C4-2B (cell line): ENCODE results near the gene FAM163B.

ENCODE experiments used
- H3K27ac ChIP-seq: fragments of 450-650 bp; 2 replicates; pipeline ENCODE4 v1.5.1; 2017
- CTCF ChIP-seq: fragments of 450-650 bp; conservative IDR thresholded peaks from 2 replicates; pipeline ENCODE4 v1.5.1; 2017; ENCODE audit warnings: mild to moderate bottlenecking
- ZFX ChIP-seq: fragments of 450-650 bp; IDR thresholded peaks from 2 replicates; pipeline ENCODE4 v1.6.1; 2017

The FAM163B gene

DNA sequence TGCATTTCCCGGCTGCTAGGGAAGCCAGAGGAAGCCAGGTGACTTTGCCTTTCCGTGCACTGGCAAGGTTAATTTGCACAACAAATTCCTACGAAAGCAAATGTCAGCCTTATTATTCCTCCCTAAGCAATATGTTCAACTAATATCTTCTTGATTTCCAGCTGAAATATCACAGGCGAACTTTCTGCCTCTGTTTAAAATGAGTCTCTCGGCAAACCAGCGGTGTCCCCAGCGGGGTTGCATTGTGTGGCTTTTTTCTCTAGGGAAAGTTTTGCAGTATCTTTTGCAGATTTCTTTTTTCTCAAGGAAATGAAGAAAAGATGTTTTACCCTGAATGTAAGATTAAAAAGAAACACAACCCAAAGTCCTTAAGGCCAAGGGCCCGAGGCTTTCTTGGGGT is 28.9 kb upstream of the FAM163B start:
- no peak overlapping the region for H3K27ac ChIP-seq
- no peak for TF ChIP-seq CTCF
- TF ChIP-seq ZFX: no peak

DNA sequence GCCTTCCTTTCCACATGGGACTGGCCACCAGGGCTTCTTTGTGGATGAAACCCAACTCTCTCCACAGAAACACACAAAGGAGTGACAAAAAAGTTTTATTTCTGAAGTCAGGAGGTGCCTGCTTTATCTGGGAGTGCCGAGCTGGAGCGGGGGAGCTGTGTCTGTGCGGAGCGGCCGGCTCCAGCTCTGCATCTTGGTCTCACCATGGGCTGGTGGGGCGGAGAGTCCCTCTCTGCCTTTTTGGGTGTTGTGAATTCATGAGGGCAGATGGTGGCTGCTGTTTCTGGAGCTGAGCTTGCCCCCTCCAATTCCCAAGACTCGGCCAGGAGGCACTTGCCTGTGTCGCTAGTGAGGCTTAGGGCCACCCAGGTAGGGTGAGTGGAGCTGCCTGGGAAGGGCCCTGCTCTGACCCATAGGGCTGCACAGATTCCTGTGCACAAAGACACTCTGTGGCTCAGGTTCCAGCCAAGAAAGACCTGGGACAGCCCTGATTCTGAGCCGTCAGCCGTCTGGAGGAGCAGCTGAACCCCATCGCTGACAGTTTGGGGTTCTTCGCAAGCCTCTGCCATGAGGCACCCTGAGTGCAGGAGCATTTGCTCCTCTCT is 28.4 kb upstream of the FAM163B start:
- TF ChIP-seq ZFX (no peak), CTCF (no peak)
- no peak overlapping the region for H3K27ac ChIP-seq

- TF ChIP-seq ZFX (no peak), CTCF (no peak)
- H3K27ac ChIP-seq: no peak overlapping the region
These were observed 27.7 kb upstream of the FAM163B start for GRCh38 chr9:133636902-133637301.

DNA sequence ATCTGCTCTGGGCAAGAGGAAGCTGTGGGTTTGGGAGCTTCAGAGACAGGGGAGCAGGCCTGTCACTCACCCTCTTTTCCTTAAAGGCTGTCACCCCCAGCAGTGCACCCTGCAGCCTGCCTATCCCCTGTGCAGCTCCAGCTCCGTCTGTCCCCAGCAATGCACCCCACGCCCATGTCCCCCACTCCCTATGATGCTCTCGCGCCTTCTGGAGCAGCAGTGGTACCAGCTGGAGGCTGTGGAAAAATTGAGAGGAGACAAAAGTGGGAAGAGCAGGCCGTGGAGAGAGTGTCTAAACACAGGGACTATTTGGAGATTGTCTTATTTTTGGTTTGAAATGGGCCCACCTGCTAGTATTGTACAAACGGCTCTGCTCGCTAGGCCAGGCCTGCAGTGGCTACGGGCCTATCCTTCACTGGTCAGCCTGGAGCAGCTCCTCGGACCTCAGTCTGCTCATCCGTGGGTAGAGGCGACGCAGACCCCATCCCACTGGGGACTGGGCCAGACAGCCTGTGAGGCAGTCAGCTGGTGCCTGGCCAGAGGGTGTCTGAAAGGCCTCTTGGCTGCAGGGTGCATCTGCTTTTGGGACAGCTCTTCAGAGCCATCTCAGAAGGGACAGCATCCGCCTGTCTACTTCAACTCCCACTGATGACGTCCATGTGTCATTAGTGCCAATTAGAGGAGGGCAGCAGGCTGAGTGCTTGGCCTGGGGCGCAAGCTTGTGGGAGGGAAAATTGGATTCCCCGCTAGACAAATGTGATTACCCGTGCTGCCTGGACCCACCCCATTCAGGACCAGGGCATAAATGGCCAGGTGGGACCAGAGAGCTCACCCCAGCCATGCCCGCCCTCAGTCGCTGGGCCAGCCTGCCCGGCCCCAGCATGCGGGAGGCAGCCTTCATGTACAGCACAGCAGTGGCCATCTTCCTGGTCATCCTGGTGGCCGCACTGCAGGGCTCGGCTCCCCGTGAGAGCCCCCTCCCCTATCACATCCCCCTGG is 26.6 kb upstream of the FAM163B start, which contains the start of gene DBH:
Gene DBH (plus strand): TSS at position 831 of the 999 bp plus-strand sequence. CDS start 9 bp downstream, at position 840.
- TF ChIP-seq CTCF (no peak), ZFX (no peak)
- no peak within 1 kb of the TSS for H3K27ac ChIP-seq

- no peak for TF ChIP-seq CTCF
- no peak for TF ChIP-seq ZFX
These were observed 25.9 kb upstream of the FAM163B start for GRCh38 chr9:133635098-133635497.

DNA sequence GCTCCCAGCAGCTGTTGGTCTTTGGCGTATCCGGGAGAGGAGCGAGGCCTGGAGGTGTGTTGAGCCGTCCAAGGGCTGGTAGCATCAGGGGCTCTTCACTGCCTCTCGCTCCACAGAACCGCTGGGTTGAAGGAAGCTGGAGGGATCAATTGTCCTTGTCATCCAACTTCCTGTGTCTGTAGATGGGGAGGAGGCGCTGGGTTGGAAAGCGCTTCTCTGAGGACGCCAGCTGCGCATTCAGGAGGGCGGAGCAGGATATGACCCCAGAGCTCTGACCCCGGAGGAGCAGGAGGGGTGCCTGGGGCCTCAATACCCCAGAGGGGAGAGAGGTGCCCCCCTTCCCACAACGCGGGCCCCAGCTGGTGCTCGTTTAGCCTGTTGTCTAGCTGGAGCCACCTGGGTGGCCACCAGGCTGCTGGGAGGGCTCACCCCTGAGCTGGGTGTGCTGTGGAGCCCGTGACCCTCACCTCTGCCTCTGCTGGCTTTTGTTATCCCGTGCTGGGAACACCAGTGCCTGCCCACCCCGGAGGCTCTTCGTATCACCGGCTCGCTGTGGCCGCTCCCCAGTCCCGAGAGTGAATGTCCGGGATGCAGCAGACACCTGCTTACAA is 25.0 kb upstream of the FAM163B start:
- TF ChIP-seq CTCF (no peak), ZFX (no peak)
- H3K27ac ChIP-seq: no peak overlapping the region

More at GRCh38 chr9:133635098-133635497, 25.9 kb upstream of the FAM163B start:
- H3K27ac ChIP-seq: no peak overlapping the region
